ENCODE measurements around the gene SPAG17. TPM values are rescaled to one million over a fixed set of nuclear protein-coding genes. Genes with fewer than 3 reads are reported as not detected.

The SPAG17 gene
- total RNA-seq, 1 experiment from 2014 or later, result not detected

- no peak for DNase-seq
- no peaks in the 10 kb centered on the region for H3K9me2 ChIP-seq (replicated peaks; ENCODE audit: insufficient read depth, low read length)
- no peak overlapping the region for H3K9ac ChIP-seq (ENCODE audit: low read length)
- no peaks in the 10 kb centered on the region for H3K79me2 ChIP-seq (ENCODE audit: low read length)
- no peak overlapping the region for H3K4me2 ChIP-seq (ENCODE audit: low read depth, low read length, poor library complexity, severe bottlenecking)
- H3K4me3 ChIP-seq (ENCODE audit: low read length), result no peak overlapping the region
- no peaks in the 10 kb centered on the region for H3K27me3 ChIP-seq (ENCODE audit: low read length)
- no peak overlapping the region for H2AFZ ChIP-seq (ENCODE audit: low read length)
- peaks cover 8% of the 10 kb centered on the region for H3K4me1 ChIP-seq (ENCODE audit: low read length)
- no peaks in the 10 kb centered on the region for H3K9me3 ChIP-seq (ENCODE audit: low read length)
- no peak overlapping the region for H3K27ac ChIP-seq (ENCODE audit: low read length)
- peaks cover 6% of the 10 kb centered on the region for H3K36me3 ChIP-seq (ENCODE audit: insufficient read depth, low read length)
- H4K20me1 ChIP-seq (ENCODE audit: insufficient read depth, low read depth, low read length), result no peaks in the 10 kb centered on the region
Measured at GRCh38 chr1:117970252-117970651, 214.8 kb downstream of the SPAG17 start.

GRCh38 chr1:117967881-117968280 lies 217.1 kb downstream of the SPAG17 start:
- Histone ChIP-seq H4K20me1 (ENCODE audit: insufficient read depth, low read depth, low read length) (no peaks in the 10 kb centered on the region), H3K27me3 (ENCODE audit: low read length) (no peaks in the 10 kb centered on the region), H3K9ac (ENCODE audit: low read length) (no peak overlapping the region), H3K9me2 (replicated peaks; ENCODE audit: insufficient read depth, low read length) (no peaks in the 10 kb centered on the region), H3K9me3 (ENCODE audit: low read length) (no peaks in the 10 kb centered on the region), H3K27ac (ENCODE audit: low read length) (no peak overlapping the region), H3K4me1 (ENCODE audit: low read length) (peaks cover 8% of the 10 kb centered on the region), H3K4me2 (ENCODE audit: low read depth, low read length, poor library complexity, severe bottlenecking) (no peak overlapping the region), H3K36me3 (ENCODE audit: insufficient read depth, low read length) (peaks cover 11% of the 10 kb centered on the region), H3K4me3 (ENCODE audit: low read length) (no peak overlapping the region), H2AFZ (ENCODE audit: low read length) (no peak overlapping the region), H3K79me2 (ENCODE audit: low read length) (no peaks in the 10 kb centered on the region)
- no peak for DNase-seq

- H2AFZ ChIP-seq (ENCODE audit: low read length), result no peak overlapping the region
- H3K9me3 ChIP-seq (ENCODE audit: low read length), result no peaks in the 10 kb centered on the region
- H3K9me2 ChIP-seq (replicated peaks; ENCODE audit: insufficient read depth, low read length), result no peaks in the 10 kb centered on the region
- H3K4me3 ChIP-seq (ENCODE audit: low read length), result no peak overlapping the region
- peaks cover 15% of the 10 kb centered on the region for H3K36me3 ChIP-seq (ENCODE audit: insufficient read depth, low read length)
- no peaks in the 10 kb centered on the region for H3K27me3 ChIP-seq (ENCODE audit: low read length)
- H3K79me2 ChIP-seq (ENCODE audit: low read length), result no peaks in the 10 kb centered on the region
- no peak for DNase-seq
- no peak overlapping the region for H3K9ac ChIP-seq (ENCODE audit: low read length)
- H3K4me1 ChIP-seq (ENCODE audit: low read length), result peaks cover 8% of the 10 kb centered on the region
- no peak overlapping the region for H3K27ac ChIP-seq (ENCODE audit: low read length)
- no peaks in the 10 kb centered on the region for H4K20me1 ChIP-seq (ENCODE audit: insufficient read depth, low read depth, low read length)
- H3K4me2 ChIP-seq (ENCODE audit: low read depth, low read length, poor library complexity, severe bottlenecking), result no peak overlapping the region
Measured at GRCh38 chr1:117967477-117967876, 217.6 kb downstream of the SPAG17 start.

- Histone ChIP-seq H3K79me2 (ENCODE audit: low read length) (no peaks in the 10 kb centered on the region), H3K4me2 (ENCODE audit: low read depth, low read length, poor library complexity, severe bottlenecking) (no peak overlapping the region), H3K4me3 (ENCODE audit: low read length) (no peak overlapping the region), H3K9me2 (replicated peaks; ENCODE audit: insufficient read depth, low read length) (no peaks in the 10 kb centered on the region), H3K36me3 (ENCODE audit: insufficient read depth, low read length) (peaks cover 35% of the 10 kb centered on the region), H3K27ac (ENCODE audit: low read length) (no peak overlapping the region), H4K20me1 (ENCODE audit: insufficient read depth, low read depth, low read length) (no peaks in the 10 kb centered on the region), H3K4me1 (ENCODE audit: low read length) (peaks cover 8% of the 10 kb centered on the region), H3K9ac (ENCODE audit: low read length) (no peak overlapping the region), H2AFZ (ENCODE audit: low read length) (no peak overlapping the region), H3K27me3 (ENCODE audit: low read length) (no peaks in the 10 kb centered on the region), H3K9me3 (ENCODE audit: low read length) (no peaks in the 10 kb centered on the region)
- no peak for DNase-seq
Measured at GRCh38 chr1:117964290-117965038, 220.6 kb downstream of the SPAG17 start.

GRCh38 chr1:117959364-117959763 lies 225.7 kb downstream of the SPAG17 start:
- Histone ChIP-seq H2AFZ (ENCODE audit: low read length) (no peak overlapping the region), H3K27ac (ENCODE audit: low read length) (no peak overlapping the region), H3K9me3 (ENCODE audit: low read length) (no peaks in the 10 kb centered on the region), H3K4me1 (ENCODE audit: low read length) (no peaks in the 10 kb centered on the region), H3K36me3 (ENCODE audit: insufficient read depth, low read length) (peaks cover 73% of the 10 kb centered on the region), H4K20me1 (ENCODE audit: insufficient read depth, low read depth, low read length) (no peaks in the 10 kb centered on the region), H3K79me2 (ENCODE audit: low read length) (no peaks in the 10 kb centered on the region), H3K4me2 (ENCODE audit: low read depth, low read length, poor library complexity, severe bottlenecking) (no peak overlapping the region), H3K9me2 (replicated peaks; ENCODE audit: insufficient read depth, low read length) (no peaks in the 10 kb centered on the region), H3K27me3 (ENCODE audit: low read length) (no peaks in the 10 kb centered on the region), H3K4me3 (ENCODE audit: low read length) (no peak overlapping the region), H3K9ac (ENCODE audit: low read length) (no peak overlapping the region)
- DNase-seq, result no peak

GRCh38 chr1:117952386-117952785 lies 232.6 kb downstream of the SPAG17 start:
- peaks cover 94% of the 10 kb centered on the region for H3K36me3 ChIP-seq (ENCODE audit: insufficient read depth, low read length)
- H3K4me1 ChIP-seq (ENCODE audit: low read length), result no peaks in the 10 kb centered on the region
- no peak for DNase-seq
- H3K4me3 ChIP-seq (ENCODE audit: low read length), result no peak overlapping the region
- H3K27me3 ChIP-seq (ENCODE audit: low read length), result no peaks in the 10 kb centered on the region
- H2AFZ ChIP-seq (ENCODE audit: low read length), result no peak overlapping the region
- H4K20me1 ChIP-seq (ENCODE audit: insufficient read depth, low read depth, low read length), result no peaks in the 10 kb centered on the region; the same call in 1 of the 2 replicates
- H3K27ac ChIP-seq (ENCODE audit: low read length), result no peak overlapping the region
- H3K4me2 ChIP-seq (ENCODE audit: low read depth, low read length, poor library complexity, severe bottlenecking), result no peak overlapping the region
- H3K9ac ChIP-seq (ENCODE audit: low read length), result no peak overlapping the region
- no peaks in the 10 kb centered on the region for H3K9me3 ChIP-seq (ENCODE audit: low read length)
- no peaks in the 10 kb centered on the region for H3K9me2 ChIP-seq (replicated peaks; ENCODE audit: insufficient read depth, low read length)
- H3K79me2 ChIP-seq (ENCODE audit: low read length), result peaks cover 6% of the 10 kb centered on the region

- Histone ChIP-seq H3K9me2 (replicated peaks; ENCODE audit: insufficient read depth, low read length) (no peaks in the 10 kb centered on the region), H2AFZ (ENCODE audit: low read length) (no peak overlapping the region), H3K9me3 (ENCODE audit: low read length) (no peaks in the 10 kb centered on the region), H3K36me3 (ENCODE audit: insufficient read depth, low read length) (peaks cover 85% of the 10 kb centered on the region), H3K4me2 (ENCODE audit: low read depth, low read length, poor library complexity, severe bottlenecking) (no peak overlapping the region), H3K27me3 (ENCODE audit: low read length) (no peaks in the 10 kb centered on the region), H3K4me3 (ENCODE audit: low read length) (no peak overlapping the region), H3K9ac (ENCODE audit: low read length) (no peak overlapping the region), H3K4me1 (ENCODE audit: low read length) (no peaks in the 10 kb centered on the region), H4K20me1 (ENCODE audit: insufficient read depth, low read depth, low read length) (no peaks in the 10 kb centered on the region), H3K27ac (ENCODE audit: low read length) (no peak overlapping the region), H3K79me2 (ENCODE audit: low read length) (peaks cover 7% of the 10 kb centered on the region)
- no peak for DNase-seq
Measured at GRCh38 chr1:117942293-117942692, 242.7 kb downstream of the SPAG17 start.

GRCh38 chr1:117933769-117934168 lies 251.3 kb downstream of the SPAG17 start:
- H3K27me3 ChIP-seq (ENCODE audit: low read length), result no peaks in the 10 kb centered on the region
- H2AFZ ChIP-seq (ENCODE audit: low read length), result no peak overlapping the region
- H4K20me1 ChIP-seq (ENCODE audit: insufficient read depth, low read depth, low read length), result peaks cover 9% of the 10 kb centered on the region; the same call in 1 of the 2 replicates
- H3K9me2 ChIP-seq (replicated peaks; ENCODE audit: insufficient read depth, low read length), result no peaks in the 10 kb centered on the region
- H3K4me1 ChIP-seq (ENCODE audit: low read length), result peaks cover 22% of the 10 kb centered on the region
- H3K27ac ChIP-seq (ENCODE audit: low read length), result no peak overlapping the region
- H3K9me3 ChIP-seq (ENCODE audit: low read length), result no peaks in the 10 kb centered on the region
- H3K4me3 ChIP-seq (ENCODE audit: low read length), result no peak overlapping the region
- H3K79me2 ChIP-seq (ENCODE audit: low read length), result peaks cover 71% of the 10 kb centered on the region
- no peak overlapping the region for H3K4me2 ChIP-seq (ENCODE audit: low read depth, low read length, poor library complexity, severe bottlenecking)
- DNase-seq, result no peak
- no peak overlapping the region for H3K9ac ChIP-seq (ENCODE audit: low read length)
- H3K36me3 ChIP-seq (ENCODE audit: insufficient read depth, low read length), result peaks cover 49% of the 10 kb centered on the region

All from Karpas-422 (cell line).